KMS-11 (cell line): ENCODE measurements around the gene FNBP1.

ENCODE experiments used
- H2AFZ ChIP-seq: fragments of 200-600 bp; sonication (generic); 2 replicates; pipeline ENCODE4 v1.6.1; 2016; ENCODE audit warnings: antibody characterized with exemption, mixed run types, low read depth
- H3K27ac ChIP-seq: fragments of 200-600 bp; sonication (generic); 2 replicates; pipeline ENCODE4 v1.6.1; 2016; ENCODE audit warnings: mild to moderate bottlenecking, mixed run types
- H3K27me3 ChIP-seq: fragments of 200-600 bp; sonication (generic); 2 replicates; pipeline ENCODE4 v1.6.1; 2017; ENCODE audit warnings: mild to moderate bottlenecking, low read depth, mixed run types, moderate library complexity; ENCODE audit not compliant: insufficient read depth
- H3K36me3 ChIP-seq: fragments of 200-600 bp; sonication (generic); 2 replicates; pipeline ENCODE4 v1.6.1; 2017; ENCODE audit warnings: mild to moderate bottlenecking, mixed run types; ENCODE audit not compliant: insufficient read depth
- H3K4me1 ChIP-seq: fragments of 200-600 bp; sonication (generic); 2 replicates; pipeline ENCODE4 v1.6.1; 2016; ENCODE audit warnings: mild to moderate bottlenecking, low read depth, mixed run types; ENCODE audit not compliant: poor library complexity, severe bottlenecking
- H3K4me2 ChIP-seq: fragments of 200-600 bp; sonication (generic); 2 replicates; pipeline ENCODE4 v1.7.0; 2016; ENCODE audit warnings: mild to moderate bottlenecking, mixed run types
- H3K4me3 ChIP-seq: fragments of 200-600 bp; sonication (generic); IDR thresholded peaks from 2 replicates; pipeline ENCODE4 v1.6.1; 2017; ENCODE audit warnings: low read depth, low read length, mixed read lengths; ENCODE audit not compliant: insufficient read depth
- H3K79me2 ChIP-seq: fragments of 200-600 bp; sonication (generic); 2 replicates; pipeline ENCODE4 v1.6.1; 2016; ENCODE audit warnings: low read depth, mixed run types; ENCODE audit not compliant: insufficient read depth
- H3K9ac ChIP-seq: fragments of 200-600 bp; sonication (generic); 2 replicates; pipeline ENCODE4 v1.6.1; 2016; ENCODE audit warnings: mild to moderate bottlenecking, mixed run types
- H4K20me1 ChIP-seq: fragments of 200-600 bp; sonication (generic); 2 replicates; pipeline ENCODE4 v1.6.1; 2016; ENCODE audit warnings: mild to moderate bottlenecking, mixed run types; ENCODE audit not compliant: insufficient read depth
- CTCF ChIP-seq: fragments of 200-600 bp; sonication (generic); conservative IDR thresholded peaks from 2 replicates; pipeline ENCODE4 v1.6.1; 2017; ENCODE audit warnings: low read depth, mild to moderate bottlenecking, antibody characterized with exemption, low read length, moderate library complexity, mixed read lengths

The FNBP1 gene

GRCh38 chr9:130069048-130069447 lies 26.1 kb upstream of the FNBP1 start:
- no peaks in the 10 kb centered on the region for H4K20me1 ChIP-seq
- peak overlapping the region; percentile 75 for H3K27ac ChIP-seq
- peaks cover 36% of the 10 kb centered on the region for H3K4me1 ChIP-seq
- no peak overlapping the region for H2AFZ ChIP-seq
- H3K9ac ChIP-seq = no peak overlapping the region
- no peak for TF ChIP-seq CTCF
- H3K4me2 ChIP-seq = peak overlapping the region; percentile 77; the same call in 1 of the 2 replicates
- no peaks in the 10 kb centered on the region for H3K27me3 ChIP-seq
- H3K79me2 ChIP-seq = peaks cover 45% of the 10 kb centered on the region
- H3K4me3 ChIP-seq = no peak overlapping the region
- no peaks in the 10 kb centered on the region for H3K36me3 ChIP-seq

DNA sequence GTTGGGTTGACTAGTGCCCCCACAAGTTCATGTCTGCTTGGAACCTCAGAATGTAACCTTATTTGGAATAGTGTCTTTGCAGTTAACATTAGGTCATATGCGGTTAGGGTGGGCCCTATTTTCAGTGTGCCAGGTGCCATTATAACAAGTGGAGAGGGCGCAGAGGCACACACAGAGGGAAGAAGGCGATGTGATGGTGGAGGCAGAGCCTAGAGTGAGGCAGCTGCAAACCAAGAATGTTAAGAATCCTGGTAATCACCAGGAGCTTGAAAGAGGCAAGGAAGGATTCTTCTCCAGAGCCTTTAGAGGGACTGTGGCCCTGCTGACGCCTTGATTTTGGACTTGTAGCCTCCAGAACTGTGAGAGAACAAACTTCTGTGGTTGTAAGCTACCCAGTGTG lies 21.6 kb upstream of the FNBP1 start:
- no peak overlapping the region for H3K4me3 ChIP-seq
- H3K4me1 ChIP-seq = peaks cover 26% of the 10 kb centered on the region
- H3K27ac ChIP-seq = no peak overlapping the region
- H3K9ac ChIP-seq = no peak overlapping the region
- no peak overlapping the region for H3K4me2 ChIP-seq
- H3K36me3 ChIP-seq = no peaks in the 10 kb centered on the region
- H4K20me1 ChIP-seq = no peaks in the 10 kb centered on the region
- peaks cover 52% of the 10 kb centered on the region for H3K79me2 ChIP-seq
- H3K27me3 ChIP-seq = no peaks in the 10 kb centered on the region
- TF ChIP-seq CTCF = no peak
- no peak overlapping the region for H2AFZ ChIP-seq

DNA sequence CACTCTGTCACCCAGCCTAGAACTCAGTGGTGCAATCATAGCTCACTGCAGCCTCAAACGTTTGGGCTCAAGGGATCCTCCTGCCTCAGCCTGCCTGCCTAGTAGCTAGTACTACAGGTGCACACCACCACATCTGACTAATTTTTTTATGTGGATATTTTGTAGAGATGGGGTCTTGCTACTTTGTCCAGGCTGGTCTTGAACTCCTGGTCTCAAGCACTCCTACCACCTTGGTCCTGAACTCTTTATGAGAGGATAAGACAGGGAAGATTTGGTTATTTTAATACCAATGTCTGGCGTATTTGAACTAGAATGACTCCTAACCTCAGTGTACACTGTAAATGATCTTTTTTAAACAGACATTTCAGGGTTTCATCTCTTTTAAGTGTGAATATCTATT lies 19.8 kb upstream of the FNBP1 start:
- peaks cover 47% of the 10 kb centered on the region; the same call in 1 of the 2 replicates for H3K79me2 ChIP-seq
- H3K4me3 ChIP-seq = no peak overlapping the region
- no peak overlapping the region for H3K27ac ChIP-seq
- no peaks in the 10 kb centered on the region for H3K36me3 ChIP-seq
- H3K4me2 ChIP-seq = no peak overlapping the region
- no peak overlapping the region for H2AFZ ChIP-seq
- no peak for TF ChIP-seq CTCF
- H3K4me1 ChIP-seq = peaks cover 7% of the 10 kb centered on the region
- H3K27me3 ChIP-seq = no peaks in the 10 kb centered on the region
- no peaks in the 10 kb centered on the region for H4K20me1 ChIP-seq
- H3K9ac ChIP-seq = no peak overlapping the region

DNA sequence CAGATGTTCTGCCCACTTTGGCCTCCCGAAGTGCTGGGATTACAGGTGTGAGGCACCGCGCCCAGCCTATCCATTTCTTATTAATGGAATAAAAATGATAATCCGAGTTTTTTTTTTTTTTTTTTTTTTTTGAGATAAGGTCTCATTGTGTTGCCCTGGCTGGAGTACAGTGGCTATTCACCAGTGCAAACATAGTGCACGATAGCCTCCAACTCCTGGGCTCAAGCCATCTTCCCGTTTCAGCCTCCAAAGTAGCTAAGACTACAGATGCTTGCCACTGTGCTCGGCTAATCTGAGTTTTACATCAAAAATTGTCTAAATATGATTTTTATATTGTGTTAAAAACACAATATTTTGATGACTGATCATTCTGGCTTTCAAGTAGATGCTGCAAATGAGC lies 17.3 kb upstream of the FNBP1 start:
- H4K20me1 ChIP-seq = no peaks in the 10 kb centered on the region
- H3K36me3 ChIP-seq = no peaks in the 10 kb centered on the region
- peaks cover 37% of the 10 kb centered on the region; the same call in 1 of the 2 replicates for H3K79me2 ChIP-seq
- H3K27me3 ChIP-seq = no peaks in the 10 kb centered on the region
- no peak overlapping the region for H3K27ac ChIP-seq
- no peak for TF ChIP-seq CTCF
- no peak overlapping the region for H3K9ac ChIP-seq
- H3K4me3 ChIP-seq = no peak overlapping the region
- peaks cover 6% of the 10 kb centered on the region for H3K4me1 ChIP-seq
- no peak overlapping the region for H2AFZ ChIP-seq
- no peak overlapping the region for H3K4me2 ChIP-seq
